NCI-H2196 (cell line): Measurements from ENCODE around the gene PCDHGA7.
"Not testable (repeated sequence)": the region's sequence is repeated elsewhere in the genome, so short reads cannot be mapped to it uniquely, and the experiment has no call there.

Experiments
- DNase-seq: peaks from one replicate; lab custom pipeline; 2025; ENCODE audit not compliant: unreplicated experiment; lab: John Stamatoyannopoulos, UW

The PCDHGA7 gene

DNA sequence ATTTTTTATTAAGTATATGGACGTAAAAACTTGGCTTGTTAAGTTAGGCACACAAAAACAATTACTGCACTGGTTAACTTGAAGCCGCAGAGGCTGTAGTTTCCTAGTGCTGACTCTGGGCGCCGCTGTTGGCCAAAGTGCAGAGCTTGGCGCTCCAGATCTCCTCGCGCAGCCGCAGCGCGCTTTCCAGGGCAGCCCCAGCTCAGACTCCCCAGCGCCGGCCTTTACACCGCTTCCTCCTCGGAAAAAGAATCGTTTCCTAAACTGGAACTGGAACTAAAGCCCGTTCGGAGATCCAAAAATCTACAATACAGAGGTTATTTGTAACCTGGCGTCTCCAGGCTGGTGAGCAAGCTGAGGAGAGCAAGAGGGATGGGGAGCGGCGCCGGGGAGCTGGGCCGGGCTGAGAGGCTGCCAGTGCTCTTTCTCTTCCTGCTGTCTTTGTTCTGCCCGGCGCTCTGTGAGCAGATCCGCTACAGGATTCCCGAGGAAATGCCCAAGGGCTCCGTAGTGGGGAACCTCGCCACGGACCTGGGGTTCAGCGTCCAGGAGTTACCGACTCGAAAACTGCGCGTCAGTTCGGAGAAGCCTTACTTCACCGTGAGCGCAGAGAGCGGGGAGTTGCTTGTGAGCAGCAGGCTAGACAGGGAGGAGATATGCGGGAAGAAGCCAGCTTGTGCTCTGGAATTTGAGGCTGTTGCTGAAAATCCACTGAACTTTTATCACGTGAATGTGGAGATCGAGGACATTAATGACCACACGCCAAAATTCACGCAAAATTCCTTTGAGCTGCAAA is 15.4 kb downstream of the PCDHGA7 start, which contains the start of gene PCDHGB5:
Gene PCDHGB5, plus strand, starts transcription at position 192 of the 796 bp plus-strand sequence. Its CDS starts 181 bp downstream, at position 373.
- DNase-seq: not testable (repeated sequence)

DNA sequence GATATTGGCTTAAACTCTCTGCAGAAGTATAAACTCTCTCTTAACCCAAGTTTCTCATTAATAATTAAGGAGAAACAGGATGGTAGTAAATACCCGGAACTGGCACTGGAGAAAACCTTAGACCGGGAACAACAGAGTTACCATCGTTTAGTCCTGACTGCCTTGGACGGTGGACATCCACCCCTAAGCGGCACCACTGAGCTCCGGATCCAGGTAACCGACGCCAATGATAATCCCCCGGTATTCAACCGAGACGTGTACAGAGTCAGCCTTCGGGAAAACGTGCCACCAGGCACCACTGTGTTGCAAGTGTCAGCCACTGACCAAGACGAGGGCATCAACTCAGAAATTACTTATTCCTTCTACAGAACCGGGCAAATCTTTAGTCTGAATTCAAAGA is 16.1 kb downstream of the PCDHGA7 start:
- DNase-seq: no peak

DNA sequence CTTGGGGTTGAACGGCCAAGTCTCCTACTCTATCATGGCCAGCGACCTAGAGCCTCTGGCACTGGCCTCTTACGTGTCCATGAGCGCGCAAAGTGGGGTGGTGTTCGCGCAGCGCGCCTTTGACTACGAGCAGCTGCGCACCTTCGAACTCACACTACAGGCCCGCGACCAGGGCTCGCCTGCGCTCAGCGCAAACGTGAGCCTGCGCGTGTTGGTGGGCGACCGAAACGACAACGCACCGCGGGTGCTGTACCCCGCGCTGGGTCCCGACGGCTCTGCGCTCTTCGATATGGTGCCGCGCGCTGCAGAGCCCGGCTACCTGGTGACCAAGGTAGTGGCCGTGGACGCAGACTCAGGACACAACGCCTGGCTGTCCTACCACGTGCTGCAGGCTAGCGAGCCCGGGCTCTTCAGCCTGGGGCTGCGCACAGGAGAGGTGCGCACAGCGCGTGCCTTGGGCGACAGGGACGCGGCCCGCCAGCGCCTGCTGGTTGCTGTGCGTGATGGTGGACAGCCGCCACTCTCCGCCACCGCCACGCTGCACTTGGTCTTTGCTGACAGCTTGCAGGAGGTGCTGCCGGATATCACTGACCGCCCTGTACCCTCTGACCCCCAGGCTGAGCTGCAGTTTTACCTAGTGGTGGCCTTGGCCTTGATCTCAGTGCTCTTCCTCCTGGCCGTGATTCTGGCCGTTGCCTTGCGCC is 17.2 kb downstream of the PCDHGA7 start:
- DNase-seq: no peak

DNA sequence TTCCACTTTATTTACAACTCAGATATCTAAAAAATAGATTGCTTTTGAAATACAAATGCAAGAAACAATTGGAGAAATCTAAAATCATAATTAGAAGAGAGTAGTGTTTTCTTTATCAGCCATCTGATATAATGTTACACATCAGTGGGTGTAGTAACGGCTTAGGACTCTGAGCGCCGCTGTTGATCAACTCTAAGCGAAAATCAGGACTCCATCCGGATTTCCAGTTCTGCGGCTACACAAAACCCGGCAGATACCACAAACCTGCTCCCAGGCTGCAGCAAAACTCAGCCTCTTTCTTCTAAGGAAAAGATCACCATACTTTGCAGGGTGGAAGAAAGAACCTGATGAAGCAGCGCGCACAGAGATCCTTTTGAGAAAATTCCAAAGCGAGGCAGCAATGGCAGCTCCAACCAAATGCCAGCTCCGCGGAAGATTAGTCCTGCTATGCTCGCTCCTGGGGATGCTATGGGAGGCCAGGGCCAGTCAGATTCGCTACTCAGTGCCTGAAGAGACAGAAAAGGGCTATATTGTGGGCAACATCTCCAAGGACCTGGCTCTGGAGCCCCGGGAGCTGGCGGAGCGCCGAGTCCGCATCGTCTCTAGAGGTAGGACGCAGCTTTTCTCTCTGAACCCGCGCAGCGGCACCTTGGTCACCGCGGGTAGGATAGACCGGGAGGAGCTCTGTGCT is 20.2 kb downstream of the PCDHGA7 start, which contains the start of gene PCDHGA9:
Gene PCDHGA9, plus strand, starts transcription at position 226 of the 691 bp plus-strand sequence. Its CDS starts 175 bp downstream, at position 401.
- peak; percentile 3 for DNase-seq

DNA sequence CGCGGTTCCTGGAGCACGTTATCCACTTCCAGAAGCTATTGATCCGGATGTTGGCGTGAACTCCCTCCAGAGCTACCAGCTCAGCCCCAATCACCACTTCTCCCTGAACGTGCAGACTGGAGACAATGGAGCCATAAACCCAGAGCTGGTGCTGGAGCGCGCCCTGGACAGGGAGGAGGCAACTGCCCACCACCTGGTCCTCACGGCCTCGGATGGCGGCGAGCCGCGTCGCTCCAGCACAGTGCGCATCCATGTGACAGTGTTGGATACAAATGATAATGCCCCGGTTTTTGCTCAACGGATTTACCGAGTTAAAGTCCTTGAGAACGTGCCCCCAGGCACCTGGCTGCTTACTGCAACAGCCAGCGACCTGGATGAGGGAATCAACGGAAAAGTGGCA is 20.8 kb downstream of the PCDHGA7 start:
- no peak for DNase-seq

DNA sequence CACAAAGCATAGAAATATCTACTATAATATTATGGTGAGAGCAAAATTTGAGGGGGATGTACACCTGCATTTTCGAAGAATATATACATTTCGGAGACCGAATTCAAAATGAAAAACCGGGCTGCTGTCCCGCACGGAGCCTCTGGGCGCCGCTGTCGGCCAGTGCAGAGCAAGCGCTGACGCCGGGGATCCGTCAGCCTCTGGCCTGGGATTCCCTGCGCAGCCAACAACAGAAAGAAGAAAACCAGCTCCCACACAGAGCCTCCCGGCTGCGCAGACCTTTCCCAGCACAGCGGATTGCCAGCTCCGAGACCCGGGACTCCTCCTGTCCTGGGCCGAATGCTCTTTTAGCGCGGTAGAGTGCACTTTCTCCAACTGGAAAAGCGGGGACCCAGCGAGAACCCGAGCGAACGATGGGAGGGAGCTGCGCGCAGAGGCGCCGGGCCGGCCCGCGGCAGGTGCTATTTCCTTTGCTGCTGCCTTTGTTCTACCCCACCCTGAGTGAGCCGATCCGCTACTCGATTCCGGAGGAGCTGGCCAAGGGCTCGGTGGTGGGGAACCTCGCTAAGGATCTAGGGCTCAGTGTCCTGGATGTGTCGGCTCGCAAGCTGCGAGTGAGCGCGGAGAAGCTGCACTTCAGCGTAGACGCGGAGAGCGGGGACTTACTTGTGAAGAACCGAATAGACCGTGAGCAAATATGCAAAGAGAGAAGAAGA is 25.4 kb downstream of the PCDHGA7 start, which contains the start of gene PCDHGB6:
Gene PCDHGB6, plus strand, starts transcription at position 232 of the 716 bp plus-strand sequence. Its CDS starts 182 bp downstream, at position 414.
- DNase-seq: peak; percentile 84

DNA sequence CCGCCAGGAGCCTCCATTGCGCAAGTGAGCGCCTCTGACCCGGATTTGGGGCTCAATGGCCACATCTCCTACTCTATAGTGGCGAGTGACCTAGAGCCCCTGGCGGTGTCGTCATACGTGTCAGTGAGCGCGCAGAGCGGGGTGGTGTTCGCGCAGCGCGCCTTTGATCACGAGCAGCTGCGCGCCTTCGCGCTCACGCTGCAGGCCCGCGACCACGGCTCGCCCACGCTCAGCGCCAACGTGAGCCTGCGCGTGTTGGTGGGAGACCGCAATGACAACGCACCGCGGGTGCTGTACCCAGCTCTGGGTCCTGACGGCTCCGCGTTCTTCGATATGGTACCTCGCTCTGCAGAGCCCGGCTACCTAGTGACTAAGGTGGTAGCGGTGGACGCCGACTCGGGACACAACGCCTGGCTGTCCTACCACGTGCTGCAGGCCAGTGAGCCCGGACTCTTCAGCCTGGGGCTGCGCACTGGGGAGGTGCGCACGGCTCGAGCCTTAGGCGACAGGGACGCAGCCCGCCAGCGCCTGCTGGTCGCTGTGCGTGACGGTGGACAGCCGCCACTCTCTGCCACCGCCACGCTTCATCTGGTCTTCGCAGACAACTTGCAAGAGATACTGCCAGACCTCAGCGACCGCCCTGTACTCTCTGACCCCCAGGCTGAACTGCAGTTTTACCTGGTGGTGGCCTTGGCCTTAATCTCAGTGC is 27.2 kb downstream of the PCDHGA7 start:
- DNase-seq: no peak

DNA sequence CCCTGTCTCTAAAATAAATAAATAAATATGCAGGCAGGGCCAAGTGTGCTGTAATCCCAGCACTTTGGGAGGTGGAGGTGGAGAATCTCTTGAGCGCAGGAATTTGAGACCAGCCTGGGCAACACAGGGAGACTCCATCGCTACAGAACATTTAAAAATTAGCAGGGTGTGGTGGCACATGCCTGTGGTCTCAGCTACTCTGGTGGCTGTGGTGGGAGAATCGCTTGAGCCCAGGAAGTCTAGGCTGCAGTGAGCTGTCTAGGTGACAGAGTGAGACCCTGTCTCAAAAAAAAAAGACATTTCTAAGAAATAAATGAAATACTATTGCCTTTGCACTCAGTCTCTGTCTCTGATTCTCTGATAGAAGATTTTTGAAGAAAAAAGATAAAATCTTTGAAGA is 29.0 kb downstream of the PCDHGA7 start:
- no peak for DNase-seq

DNA sequence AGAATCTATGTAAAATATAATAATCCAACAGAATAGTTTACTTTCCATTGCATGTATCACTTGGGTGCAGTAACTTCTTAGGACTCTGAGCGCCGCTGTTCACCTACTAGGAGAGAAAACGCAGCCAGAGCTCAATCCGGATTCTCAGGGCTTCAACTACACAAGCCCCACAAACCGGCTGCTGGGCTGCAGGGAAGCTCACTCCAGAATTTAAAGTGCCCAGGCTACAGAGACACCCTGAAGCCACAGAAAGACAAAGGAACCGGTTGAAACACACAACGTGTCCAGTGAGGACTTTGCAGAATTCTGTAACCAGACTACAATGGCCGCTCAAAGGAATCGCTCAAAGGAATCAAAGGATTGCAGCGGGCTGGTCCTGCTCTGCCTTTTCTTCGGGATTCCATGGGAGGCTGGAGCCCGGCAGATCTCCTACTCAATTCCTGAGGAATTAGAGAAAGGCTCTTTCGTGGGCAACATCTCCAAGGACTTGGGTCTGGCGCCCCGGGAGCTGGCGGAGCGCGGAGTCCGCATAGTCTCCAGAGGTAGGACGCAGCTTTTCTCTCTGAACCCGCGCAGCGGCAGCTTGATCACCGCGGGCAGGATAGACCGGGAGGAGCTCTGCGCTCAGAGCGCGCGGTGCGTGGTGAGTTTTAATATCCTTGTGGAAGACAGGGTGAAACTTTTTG is 30.5 kb downstream of the PCDHGA7 start, which contains the start of gene PCDHGA10:
Gene PCDHGA10, plus strand, starts transcription at position 134 of the 686 bp plus-strand sequence. Its CDS starts 189 bp downstream, at position 323.
- no peak for DNase-seq

DNA sequence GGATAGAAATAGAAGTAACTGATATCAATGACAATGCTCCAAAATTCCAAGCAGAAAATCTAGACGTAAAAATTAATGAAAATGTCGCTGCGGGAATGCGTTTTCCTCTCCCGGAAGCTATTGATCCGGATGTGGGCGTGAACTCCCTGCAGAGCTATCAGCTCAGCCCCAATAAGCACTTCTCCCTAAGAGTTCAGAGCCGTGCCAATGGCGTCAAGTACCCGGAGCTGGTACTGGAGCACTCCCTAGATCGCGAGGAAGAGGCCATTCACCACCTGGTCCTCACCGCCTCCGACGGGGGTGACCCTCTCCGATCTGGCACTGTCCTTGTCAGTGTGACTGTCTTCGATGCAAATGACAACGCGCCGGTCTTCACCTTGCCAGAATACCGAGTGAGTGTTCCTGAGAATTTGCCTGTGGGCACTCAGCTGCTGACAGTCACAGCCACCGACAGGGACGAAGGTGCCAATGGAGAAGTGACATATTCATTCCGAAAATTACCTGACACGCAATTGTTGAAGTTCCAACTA is 31.1 kb downstream of the PCDHGA7 start:
- no peak for DNase-seq

DNA sequence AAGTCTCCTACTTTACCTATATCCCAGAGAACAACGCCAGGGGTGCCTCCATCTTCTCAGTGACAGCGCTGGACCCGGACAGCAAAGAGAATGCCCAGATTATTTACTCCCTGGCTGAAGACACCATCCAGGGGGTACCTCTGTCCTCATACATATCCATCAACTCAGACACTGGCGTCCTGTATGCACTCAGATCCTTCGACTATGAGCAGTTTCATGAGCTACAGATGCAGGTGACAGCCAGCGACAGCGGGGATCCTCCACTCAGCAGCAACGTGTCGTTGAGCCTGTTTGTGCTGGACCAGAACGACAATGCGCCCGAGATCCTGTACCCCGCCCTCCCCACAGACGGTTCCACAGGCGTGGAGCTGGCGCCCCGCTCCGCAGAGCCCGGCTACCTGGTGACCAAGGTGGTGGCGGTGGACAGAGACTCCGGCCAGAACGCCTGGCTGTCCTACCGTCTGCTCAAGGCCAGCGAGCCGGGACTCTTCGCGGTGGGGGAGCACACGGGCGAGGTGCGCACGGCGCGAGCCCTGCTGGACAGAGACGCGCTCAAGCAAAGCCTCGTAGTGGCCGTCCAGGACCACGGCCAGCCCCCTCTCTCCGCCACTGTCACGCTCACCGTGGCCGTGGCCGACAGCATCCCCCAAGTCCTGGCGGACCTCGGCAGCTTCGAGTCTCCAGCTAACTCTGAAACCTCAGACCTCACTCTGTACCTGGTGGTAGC is 32.2 kb downstream of the PCDHGA7 start:
- DNase-seq: not testable (repeated sequence)

DNA sequence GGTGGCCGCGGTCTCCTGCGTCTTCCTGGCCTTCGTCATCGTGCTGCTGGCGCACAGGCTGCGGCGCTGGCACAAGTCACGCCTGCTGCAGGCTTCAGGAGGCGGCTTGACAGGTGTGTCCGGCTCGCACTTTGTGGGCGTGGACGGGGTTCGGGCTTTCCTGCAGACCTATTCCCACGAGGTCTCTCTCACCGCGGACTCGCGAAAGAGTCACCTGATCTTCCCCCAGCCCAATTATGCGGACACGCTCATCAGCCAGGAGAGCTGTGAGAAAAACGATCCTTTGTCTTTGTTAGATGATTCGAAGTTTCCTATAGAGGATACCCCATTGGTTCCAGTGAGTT is 32.7 kb downstream of the PCDHGA7 start:
- not testable (repeated sequence) for DNase-seq

DNA sequence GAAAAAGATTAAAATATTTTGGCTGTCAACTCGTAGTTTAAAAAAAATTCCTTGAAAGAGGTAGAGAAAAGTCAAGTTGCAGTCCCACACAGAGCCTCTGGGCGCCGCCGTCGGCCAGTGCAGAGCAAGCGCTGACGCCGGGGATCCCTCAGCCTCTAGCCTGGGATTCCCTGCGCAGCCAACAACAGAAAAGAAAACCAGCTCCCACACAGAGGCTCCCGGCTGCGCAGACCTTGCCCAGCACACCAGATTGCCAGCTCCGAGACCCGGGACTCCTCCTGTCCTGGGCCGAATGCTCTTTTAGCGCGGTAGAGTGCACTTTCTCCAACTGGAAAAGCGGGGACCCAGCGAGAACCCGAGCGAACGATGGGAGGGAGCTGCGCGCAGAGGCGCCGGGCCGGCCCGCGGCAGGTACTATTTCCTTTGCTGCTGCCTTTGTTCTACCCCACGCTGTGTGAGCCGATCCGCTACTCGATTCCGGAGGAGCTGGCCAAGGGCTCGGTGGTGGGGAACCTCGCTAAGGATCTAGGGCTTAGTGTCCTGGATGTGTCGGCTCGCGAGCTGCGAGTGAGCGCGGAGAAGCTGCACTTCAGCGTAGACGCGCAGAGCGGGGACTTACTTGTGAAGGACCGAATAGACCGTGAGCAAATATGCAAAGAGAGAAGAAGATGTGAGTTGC is 35.1 kb downstream of the PCDHGA7 start, which contains the start of gene PCDHGB7:
Gene PCDHGB7, plus strand, starts transcription at position 184 of the 679 bp plus-strand sequence. Its CDS starts 183 bp downstream, at position 367.
- DNase-seq: not testable (repeated sequence)

DNA sequence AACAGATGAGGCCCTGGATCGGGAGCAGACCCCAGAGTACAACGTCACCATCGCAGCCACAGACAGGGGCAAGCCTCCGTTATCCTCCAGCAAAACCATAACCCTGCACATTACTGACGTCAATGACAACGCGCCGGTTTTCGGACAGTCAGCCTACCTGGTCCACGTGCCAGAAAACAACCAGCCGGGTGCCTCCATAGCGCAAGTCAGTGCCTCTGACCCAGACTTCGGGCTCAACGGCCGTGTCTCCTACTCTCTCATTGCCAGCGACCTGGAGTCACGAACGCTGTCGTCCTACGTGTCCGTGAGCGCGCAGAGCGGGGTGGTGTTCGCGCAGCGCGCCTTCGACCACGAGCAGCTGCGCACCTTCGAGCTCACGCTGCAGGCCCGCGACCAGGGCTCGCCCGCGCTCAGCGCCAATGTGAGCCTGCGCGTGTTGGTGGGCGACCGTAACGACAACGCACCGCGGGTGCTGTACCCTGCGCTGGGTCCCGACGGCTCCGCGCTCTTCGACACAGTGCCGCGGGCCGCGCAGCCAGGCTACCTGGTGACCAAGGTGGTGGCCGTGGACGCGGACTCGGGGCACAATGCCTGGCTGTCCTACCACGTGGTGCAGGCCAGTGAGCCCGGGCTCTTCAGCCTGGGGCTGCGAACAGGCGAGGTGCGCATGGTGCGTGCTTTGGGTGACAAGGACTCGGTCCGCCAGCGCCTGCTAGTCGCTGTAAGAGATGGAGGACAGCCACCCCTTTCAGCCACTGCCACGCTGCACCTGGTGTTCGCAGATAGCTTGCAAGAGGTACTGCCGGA is 36.7 kb downstream of the PCDHGA7 start:
- DNase-seq: no peak

DNA sequence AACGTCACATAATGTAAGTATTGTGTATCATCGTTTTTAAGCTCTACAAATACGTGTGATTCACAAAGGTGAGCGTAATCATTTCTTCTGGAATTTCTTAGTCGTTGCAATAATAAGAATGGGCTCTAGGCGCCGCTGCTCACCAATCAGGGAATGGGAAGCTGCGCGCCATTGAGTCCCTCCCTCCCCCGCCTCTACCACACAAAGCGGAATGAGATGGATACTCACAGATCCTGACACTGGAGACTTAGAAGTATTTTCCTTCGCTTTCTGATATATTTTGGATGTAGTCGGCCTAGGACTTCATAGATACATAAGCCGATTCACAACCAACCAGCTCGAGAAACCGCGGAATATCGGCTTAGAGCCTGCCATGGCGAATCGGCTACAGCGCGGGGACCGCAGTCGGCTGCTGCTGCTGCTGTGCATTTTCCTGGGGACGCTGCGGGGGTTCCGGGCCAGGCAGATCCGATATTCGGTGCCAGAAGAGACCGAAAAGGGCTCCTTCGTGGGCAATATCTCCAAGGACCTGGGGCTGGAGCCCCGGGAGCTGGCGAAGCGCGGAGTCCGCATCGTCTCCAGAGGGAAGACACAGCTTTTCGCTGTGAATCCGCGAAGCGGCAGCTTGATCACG is 38.4 kb downstream of the PCDHGA7 start, which contains the start of gene PCDHGA11:
Gene PCDHGA11, plus strand, starts transcription at position 197 of the 634 bp plus-strand sequence. Its CDS starts 177 bp downstream, at position 374.
- DNase-seq: no peak

DNA sequence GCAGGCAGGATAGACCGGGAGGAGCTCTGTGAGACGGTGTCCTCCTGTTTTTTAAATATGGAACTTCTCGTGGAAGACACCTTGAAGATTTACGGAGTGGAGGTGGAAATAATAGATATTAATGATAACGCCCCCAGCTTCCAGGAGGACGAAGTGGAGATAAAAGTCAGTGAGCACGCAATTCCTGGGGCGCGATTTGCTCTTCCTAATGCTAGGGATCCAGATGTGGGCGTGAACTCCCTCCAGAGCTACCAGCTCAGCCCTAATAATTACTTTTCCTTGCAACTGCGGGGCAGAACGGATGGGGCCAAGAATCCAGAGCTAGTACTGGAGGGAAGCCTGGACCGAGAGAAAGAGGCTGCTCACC is 38.9 kb downstream of the PCDHGA7 start:
- DNase-seq: no peak
